ENCODE measurements around the gene KRTAP3-3. TPM values are rescaled to one million over a fixed set of nuclear protein-coding genes. Genes with fewer than 3 reads are reported as not detected.

KRTAP3-3 gene
- total RNA-seq, 1 donor: not detected

DNA sequence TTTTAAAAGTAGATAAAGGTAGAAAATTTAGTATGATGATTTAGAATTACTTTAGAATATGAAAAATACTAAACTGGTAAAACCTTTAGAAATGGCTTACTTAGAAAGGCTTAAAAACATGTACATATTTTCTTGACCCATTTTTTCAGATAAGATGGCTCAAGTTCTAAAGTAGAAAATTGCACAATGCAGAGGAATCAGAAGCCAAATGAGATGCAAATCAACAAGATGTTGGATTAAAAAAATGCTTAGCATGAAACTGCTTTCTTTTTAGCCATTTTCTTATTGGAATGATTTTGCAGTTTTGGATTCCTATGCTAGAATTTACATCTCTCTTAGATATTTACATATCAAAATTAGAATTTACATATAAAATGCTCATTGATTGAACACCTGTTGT is 16.5 kb upstream of the KRTAP3-3 start:
- no peak overlapping the region for H2AFZ ChIP-seq (ENCODE audit: low read length)
- no peaks in the 10 kb centered on the region for H3K79me2 ChIP-seq (ENCODE audit: insufficient read depth, low read length)
- H3K9me3 ChIP-seq (ENCODE audit: low read depth, low read length): no peaks in the 10 kb centered on the region
- H3K27me3 ChIP-seq (ENCODE audit: insufficient read depth, low read length): no peaks in the 10 kb centered on the region
- H3K36me3 ChIP-seq (ENCODE audit: insufficient read depth, low read length): no peaks in the 10 kb centered on the region
- no peak overlapping the region for H3K27ac ChIP-seq (ENCODE audit: low read depth, low read length)
- H3K4me3 ChIP-seq (ENCODE audit: insufficient read depth, low read length): no peak overlapping the region
- TF ChIP-seq, protein P1, sequence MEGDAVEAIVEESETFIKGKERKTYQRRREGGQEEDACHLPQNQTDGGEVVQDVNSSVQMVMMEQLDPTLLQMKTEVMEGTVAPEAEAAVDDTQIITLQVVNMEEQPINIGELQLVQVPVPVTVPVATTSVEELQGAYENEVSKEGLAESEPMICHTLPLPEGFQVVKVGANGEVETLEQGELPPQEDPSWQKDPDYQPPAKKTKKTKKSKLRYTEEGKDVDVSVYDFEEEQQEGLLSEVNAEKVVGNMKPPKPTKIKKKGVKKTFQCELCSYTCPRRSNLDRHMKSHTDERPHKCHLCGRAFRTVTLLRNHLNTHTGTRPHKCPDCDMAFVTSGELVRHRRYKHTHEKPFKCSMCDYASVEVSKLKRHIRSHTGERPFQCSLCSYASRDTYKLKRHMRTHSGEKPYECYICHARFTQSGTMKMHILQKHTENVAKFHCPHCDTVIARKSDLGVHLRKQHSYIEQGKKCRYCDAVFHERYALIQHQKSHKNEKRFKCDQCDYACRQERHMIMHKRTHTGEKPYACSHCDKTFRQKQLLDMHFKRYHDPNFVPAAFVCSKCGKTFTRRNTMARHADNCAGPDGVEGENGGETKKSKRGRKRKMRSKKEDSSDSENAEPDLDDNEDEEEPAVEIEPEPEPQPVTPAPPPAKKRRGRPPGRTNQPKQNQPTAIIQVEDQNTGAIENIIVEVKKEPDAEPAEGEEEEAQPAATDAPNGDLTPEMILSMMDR (IDR thresholded peaks at IDR 0.05; ENCODE audit: extremely low read depth, low read depth, low read length): no peak
- H3K4me1 ChIP-seq (ENCODE audit: insufficient read depth, low read length): no peaks in the 10 kb centered on the region
- H4K20me1 ChIP-seq (ENCODE audit: insufficient read depth, low read length): no peaks in the 10 kb centered on the region
- DNase-seq (ENCODE audit: insufficient read length, low spot score, missing footprints): no peak
- no peak overlapping the region for H3K4me2 ChIP-seq (ENCODE audit: insufficient read depth, low read length)

DNA sequence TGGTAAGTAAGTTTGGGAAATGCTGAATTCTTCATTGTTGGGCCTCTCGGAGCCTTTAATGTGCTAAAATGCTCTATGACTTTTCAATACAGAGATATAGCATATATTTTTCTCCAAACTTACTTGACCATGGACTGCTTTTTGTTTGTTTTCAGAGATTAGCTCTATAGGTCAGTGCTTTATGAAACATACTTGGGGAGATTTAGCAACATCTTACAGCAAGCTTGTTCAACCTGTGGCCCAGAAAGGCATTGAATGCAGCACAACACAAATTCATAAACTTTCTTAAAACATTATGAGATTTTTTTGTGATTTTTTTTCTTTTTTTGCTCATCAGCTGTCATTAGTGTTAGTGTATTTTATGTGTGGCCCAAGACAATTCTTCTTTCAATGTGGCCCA is 16.0 kb upstream of the KRTAP3-3 start:
- H3K9me3 ChIP-seq (ENCODE audit: low read depth, low read length): no peaks in the 10 kb centered on the region
- TF ChIP-seq, protein P1 (IDR thresholded peaks at IDR 0.05; ENCODE audit: extremely low read depth, low read depth, low read length): no peak
- H3K4me3 ChIP-seq (ENCODE audit: insufficient read depth, low read length): no peak overlapping the region
- no peaks in the 10 kb centered on the region for H4K20me1 ChIP-seq (ENCODE audit: insufficient read depth, low read length)
- no peak for DNase-seq (ENCODE audit: insufficient read length, low spot score, missing footprints)
- H3K27me3 ChIP-seq (ENCODE audit: insufficient read depth, low read length): no peaks in the 10 kb centered on the region
- H3K79me2 ChIP-seq (ENCODE audit: insufficient read depth, low read length): no peaks in the 10 kb centered on the region
- H2AFZ ChIP-seq (ENCODE audit: low read length): no peak overlapping the region
- H3K4me1 ChIP-seq (ENCODE audit: insufficient read depth, low read length): no peaks in the 10 kb centered on the region
- no peak overlapping the region for H3K4me2 ChIP-seq (ENCODE audit: insufficient read depth, low read length)
- no peak overlapping the region for H3K27ac ChIP-seq (ENCODE audit: low read depth, low read length)
- H3K36me3 ChIP-seq (ENCODE audit: insufficient read depth, low read length): no peaks in the 10 kb centered on the region

DNA sequence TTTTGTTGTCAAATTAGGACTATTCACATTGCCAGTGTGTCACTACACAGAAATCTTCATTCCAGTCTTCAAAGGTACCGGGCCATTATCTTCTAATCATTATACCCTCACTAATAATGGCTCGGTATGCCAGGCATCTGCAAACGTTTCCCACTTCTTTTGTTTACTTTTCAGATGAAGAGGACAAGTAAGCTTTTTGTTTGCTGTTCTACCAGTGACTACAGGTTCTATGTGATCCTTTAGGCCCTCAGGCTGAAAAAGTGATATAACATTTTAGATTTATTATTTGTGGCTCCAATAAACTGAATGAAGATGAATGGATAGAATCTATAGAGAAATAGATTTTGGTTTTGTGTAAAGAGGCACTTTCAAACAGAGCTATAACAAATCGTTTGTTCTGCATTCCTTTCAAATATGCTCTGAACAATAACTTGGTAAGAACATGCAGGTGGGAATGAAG is 15.4 kb upstream of the KRTAP3-3 start:
- Histone ChIP-seq H3K4me2 (ENCODE audit: insufficient read depth, low read length) (no peak overlapping the region), H3K36me3 (ENCODE audit: insufficient read depth, low read length) (no peaks in the 10 kb centered on the region), H2AFZ (ENCODE audit: low read length) (no peak overlapping the region), H3K27ac (ENCODE audit: low read depth, low read length) (no peak overlapping the region), H3K9me3 (ENCODE audit: low read depth, low read length) (no peaks in the 10 kb centered on the region), H4K20me1 (ENCODE audit: insufficient read depth, low read length) (no peaks in the 10 kb centered on the region), H3K79me2 (ENCODE audit: insufficient read depth, low read length) (no peaks in the 10 kb centered on the region), H3K4me1 (ENCODE audit: insufficient read depth, low read length) (no peaks in the 10 kb centered on the region), H3K4me3 (ENCODE audit: insufficient read depth, low read length) (no peak overlapping the region), H3K27me3 (ENCODE audit: insufficient read depth, low read length) (no peaks in the 10 kb centered on the region)
- DNase-seq (ENCODE audit: insufficient read length, low spot score, missing footprints): no peak
- TF ChIP-seq, protein P1 (IDR thresholded peaks at IDR 0.05; ENCODE audit: extremely low read depth, low read depth, low read length): no peak

DNA sequence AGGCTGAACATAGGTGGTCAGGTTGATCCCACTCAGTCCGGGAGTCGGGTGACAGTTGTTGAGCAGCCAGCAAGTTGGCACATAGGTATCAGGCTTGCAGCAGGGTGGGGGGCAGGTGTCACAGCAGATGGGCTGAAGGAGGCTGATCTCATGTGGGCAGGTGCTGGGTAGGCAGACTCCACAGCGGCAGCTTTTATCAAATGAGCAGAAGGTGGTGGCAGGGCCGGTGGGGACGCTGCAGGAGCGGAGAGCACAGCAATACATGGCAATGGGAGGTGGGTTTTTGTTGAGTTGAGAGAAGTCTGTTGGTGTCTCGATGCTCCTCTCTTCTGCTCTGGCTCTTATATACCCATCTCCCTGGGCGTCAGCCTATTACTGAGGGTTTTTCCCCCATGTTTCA is 14.8 kb upstream of the KRTAP3-3 start, which contains the start of gene KRTAP3-1:
Gene KRTAP3-1, minus strand, starts transcription at position 318 of the 400 bp plus-strand sequence. Its CDS starts 54 bp downstream, at position 264.
- Histone ChIP-seq H3K4me3 (ENCODE audit: insufficient read depth, low read length) (no peak within 1 kb of the TSS), H3K4me2 (ENCODE audit: insufficient read depth, low read length) (no peak within 1 kb of the TSS), H2AFZ (ENCODE audit: low read length) (no peak within 1 kb of the TSS), H3K27me3 (ENCODE audit: insufficient read depth, low read length) (no peaks in the 10 kb centered on the region), H4K20me1 (ENCODE audit: insufficient read depth, low read length) (no peaks in the 10 kb centered on the region), H3K9me3 (ENCODE audit: low read depth, low read length) (no peaks in the 10 kb centered on the region), H3K4me1 (ENCODE audit: insufficient read depth, low read length) (no peaks in the 10 kb centered on the region), H3K27ac (ENCODE audit: low read depth, low read length) (no peak within 1 kb of the TSS), H3K36me3 (ENCODE audit: insufficient read depth, low read length) (no peaks in the 10 kb centered on the region), H3K79me2 (ENCODE audit: insufficient read depth, low read length) (no peaks in the 10 kb centered on the region)
- TF ChIP-seq, protein P1 (IDR thresholded peaks at IDR 0.05; ENCODE audit: extremely low read depth, low read depth, low read length): no peak
- DNase-seq (ENCODE audit: insufficient read length, low spot score, missing footprints): no peak
